ENCODE measurements around the gene ARHGAP31.

ARHGAP31 gene

GRCh38 chr3:119400466-119400865 lies 106.3 kb downstream of the ARHGAP31 start:
- no peaks in the 10 kb centered on the region for H3K9me3 ChIP-seq (ENCODE audit: control insufficient read depth, low read length)
- no peak for DNase-seq (ENCODE audit: low read depth)
- H3K4me3 ChIP-seq (ENCODE audit: low read length), result no peak overlapping the region
- peaks cover 77% of the 10 kb centered on the region for H3K36me3 ChIP-seq (ENCODE audit: control insufficient read depth, insufficient read depth, low read length, severe bottlenecking)
- no peaks in the 10 kb centered on the region for H3K27me3 ChIP-seq (replicated peaks; ENCODE audit: control insufficient read depth, insufficient read depth, low read length)
- no peak overlapping the region for H3K9ac ChIP-seq (ENCODE audit: low read length)
- H3K4me1 ChIP-seq (ENCODE audit: control insufficient read depth, insufficient read depth, low read length), result no peaks in the 10 kb centered on the region

GRCh38 chr3:119401069-119401468 lies 106.9 kb downstream of the ARHGAP31 start:
- no peak for DNase-seq (ENCODE audit: low read depth)
- Histone ChIP-seq H3K4me1 (ENCODE audit: control insufficient read depth, insufficient read depth, low read length) (no peaks in the 10 kb centered on the region), H3K27me3 (replicated peaks; ENCODE audit: control insufficient read depth, insufficient read depth, low read length) (no peaks in the 10 kb centered on the region), H3K4me3 (ENCODE audit: low read length) (no peak overlapping the region), H3K9ac (ENCODE audit: low read length) (no peak overlapping the region), H3K36me3 (ENCODE audit: control insufficient read depth, insufficient read depth, low read length, severe bottlenecking) (peaks cover 73% of the 10 kb centered on the region), H3K9me3 (ENCODE audit: control insufficient read depth, low read length) (no peaks in the 10 kb centered on the region)

GRCh38 chr3:119401503-119402440 lies 107.6 kb downstream of the ARHGAP31 start:
- Histone ChIP-seq H3K9ac (ENCODE audit: low read length) (no peak overlapping the region), H3K9me3 (ENCODE audit: control insufficient read depth, low read length) (no peaks in the 10 kb centered on the region), H3K4me1 (ENCODE audit: control insufficient read depth, insufficient read depth, low read length) (no peaks in the 10 kb centered on the region), H3K36me3 (ENCODE audit: control insufficient read depth, insufficient read depth, low read length, severe bottlenecking) (peaks cover 73% of the 10 kb centered on the region), H3K27me3 (replicated peaks; ENCODE audit: control insufficient read depth, insufficient read depth, low read length) (no peaks in the 10 kb centered on the region), H3K4me3 (ENCODE audit: low read length) (no peak overlapping the region)
- no peak for DNase-seq (ENCODE audit: low read depth)

GRCh38 chr3:119402791-119403190 lies 108.6 kb downstream of the ARHGAP31 start:
- no peaks in the 10 kb centered on the region for H3K27me3 ChIP-seq (replicated peaks; ENCODE audit: control insufficient read depth, insufficient read depth, low read length)
- H3K36me3 ChIP-seq (ENCODE audit: control insufficient read depth, insufficient read depth, low read length, severe bottlenecking), result peaks cover 66% of the 10 kb centered on the region
- H3K9ac ChIP-seq (ENCODE audit: low read length), result no peak overlapping the region
- no peak overlapping the region for H3K4me3 ChIP-seq (ENCODE audit: low read length)
- no peaks in the 10 kb centered on the region for H3K9me3 ChIP-seq (ENCODE audit: control insufficient read depth, low read length)
- no peaks in the 10 kb centered on the region for H3K4me1 ChIP-seq (ENCODE audit: control insufficient read depth, insufficient read depth, low read length)
- DNase-seq (ENCODE audit: low read depth), result no peak

GRCh38 chr3:119403201-119403600 lies 109.0 kb downstream of the ARHGAP31 start:
- Histone ChIP-seq H3K9me3 (ENCODE audit: control insufficient read depth, low read length) (no peaks in the 10 kb centered on the region), H3K36me3 (ENCODE audit: control insufficient read depth, insufficient read depth, low read length, severe bottlenecking) (peaks cover 66% of the 10 kb centered on the region), H3K4me1 (ENCODE audit: control insufficient read depth, insufficient read depth, low read length) (no peaks in the 10 kb centered on the region), H3K4me3 (ENCODE audit: low read length) (no peak overlapping the region), H3K27me3 (replicated peaks; ENCODE audit: control insufficient read depth, insufficient read depth, low read length) (no peaks in the 10 kb centered on the region), H3K9ac (ENCODE audit: low read length) (no peak overlapping the region)
- DNase-seq (ENCODE audit: low read depth), result peak; percentile 23

- Histone ChIP-seq H3K9ac (ENCODE audit: low read length) (no peak overlapping the region), H3K9me3 (ENCODE audit: control insufficient read depth, low read length) (no peaks in the 10 kb centered on the region), H3K4me1 (ENCODE audit: control insufficient read depth, insufficient read depth, low read length) (no peaks in the 10 kb centered on the region), H3K4me3 (ENCODE audit: low read length) (no peak overlapping the region), H3K27me3 (replicated peaks; ENCODE audit: control insufficient read depth, insufficient read depth, low read length) (no peaks in the 10 kb centered on the region), H3K36me3 (ENCODE audit: control insufficient read depth, insufficient read depth, low read length, severe bottlenecking) (peaks cover 58% of the 10 kb centered on the region)
- DNase-seq (ENCODE audit: low read depth), result no peak
These were observed 111.1 kb downstream of the ARHGAP31 start for GRCh38 chr3:119405315-119405714.

- Histone ChIP-seq H3K4me1 (ENCODE audit: control insufficient read depth, insufficient read depth, low read length) (no peaks in the 10 kb centered on the region), H3K4me3 (ENCODE audit: low read length) (no peak overlapping the region), H3K9me3 (ENCODE audit: control insufficient read depth, low read length) (no peaks in the 10 kb centered on the region), H3K36me3 (ENCODE audit: control insufficient read depth, insufficient read depth, low read length, severe bottlenecking) (peaks cover 43% of the 10 kb centered on the region), H3K27me3 (replicated peaks; ENCODE audit: control insufficient read depth, insufficient read depth, low read length) (no peaks in the 10 kb centered on the region), H3K9ac (ENCODE audit: low read length) (no peak overlapping the region)
- DNase-seq (ENCODE audit: low read depth), result no peak
These were observed 114.2 kb downstream of the ARHGAP31 start for GRCh38 chr3:119408243-119408950.

- Histone ChIP-seq H3K27me3 (replicated peaks; ENCODE audit: control insufficient read depth, insufficient read depth, low read length) (no peaks in the 10 kb centered on the region), H3K9ac (ENCODE audit: low read length) (no peak overlapping the region), H3K4me1 (ENCODE audit: control insufficient read depth, insufficient read depth, low read length) (no peaks in the 10 kb centered on the region), H3K36me3 (ENCODE audit: control insufficient read depth, insufficient read depth, low read length, severe bottlenecking) (peaks cover 49% of the 10 kb centered on the region), H3K9me3 (ENCODE audit: control insufficient read depth, low read length) (no peaks in the 10 kb centered on the region), H3K4me3 (ENCODE audit: low read length) (no peak overlapping the region)
- no peak for DNase-seq (ENCODE audit: low read depth)
These were observed 115.7 kb downstream of the ARHGAP31 start for GRCh38 chr3:119409844-119410243.

GRCh38 chr3:119413603-119414280 lies 119.6 kb downstream of the ARHGAP31 start:
- no peaks in the 10 kb centered on the region for H3K4me1 ChIP-seq (ENCODE audit: control insufficient read depth, insufficient read depth, low read length)
- H3K9ac ChIP-seq (ENCODE audit: low read length), result no peak overlapping the region
- no peaks in the 10 kb centered on the region for H3K27me3 ChIP-seq (replicated peaks; ENCODE audit: control insufficient read depth, insufficient read depth, low read length)
- DNase-seq (ENCODE audit: low read depth), result no peak
- peaks cover 52% of the 10 kb centered on the region for H3K36me3 ChIP-seq (ENCODE audit: control insufficient read depth, insufficient read depth, low read length, severe bottlenecking)
- H3K9me3 ChIP-seq (ENCODE audit: control insufficient read depth, low read length), result no peaks in the 10 kb centered on the region
- no peak overlapping the region for H3K4me3 ChIP-seq (ENCODE audit: low read length)

- no peaks in the 10 kb centered on the region for H3K27me3 ChIP-seq (replicated peaks; ENCODE audit: control insufficient read depth, insufficient read depth, low read length)
- no peak for DNase-seq (ENCODE audit: low read depth)
- no peak overlapping the region for H3K9ac ChIP-seq (ENCODE audit: low read length)
- H3K4me1 ChIP-seq (ENCODE audit: control insufficient read depth, insufficient read depth, low read length), result no peaks in the 10 kb centered on the region
- no peaks in the 10 kb centered on the region for H3K9me3 ChIP-seq (ENCODE audit: control insufficient read depth, low read length)
- peaks cover 27% of the 10 kb centered on the region for H3K36me3 ChIP-seq (ENCODE audit: control insufficient read depth, insufficient read depth, low read length, severe bottlenecking)
- no peak overlapping the region for H3K4me3 ChIP-seq (ENCODE audit: low read length)
These were observed 122.7 kb downstream of the ARHGAP31 start for GRCh38 chr3:119416873-119417272.

Measured in adipocyte (in vitro differentiated cells).